ENCODE measurements around the gene TOP1. TPM values are rescaled to one million over a fixed set of nuclear protein-coding genes. Genes with fewer than 3 reads are reported as not detected.
"Not testable (repeated sequence)": the region's sequence is repeated elsewhere in the genome, so short reads cannot be mapped to it uniquely, and the experiment has no call there.

TOP1 gene
- total RNA-seq, 1 experiment from 2014 or later = 81.8 TPM

DNA sequence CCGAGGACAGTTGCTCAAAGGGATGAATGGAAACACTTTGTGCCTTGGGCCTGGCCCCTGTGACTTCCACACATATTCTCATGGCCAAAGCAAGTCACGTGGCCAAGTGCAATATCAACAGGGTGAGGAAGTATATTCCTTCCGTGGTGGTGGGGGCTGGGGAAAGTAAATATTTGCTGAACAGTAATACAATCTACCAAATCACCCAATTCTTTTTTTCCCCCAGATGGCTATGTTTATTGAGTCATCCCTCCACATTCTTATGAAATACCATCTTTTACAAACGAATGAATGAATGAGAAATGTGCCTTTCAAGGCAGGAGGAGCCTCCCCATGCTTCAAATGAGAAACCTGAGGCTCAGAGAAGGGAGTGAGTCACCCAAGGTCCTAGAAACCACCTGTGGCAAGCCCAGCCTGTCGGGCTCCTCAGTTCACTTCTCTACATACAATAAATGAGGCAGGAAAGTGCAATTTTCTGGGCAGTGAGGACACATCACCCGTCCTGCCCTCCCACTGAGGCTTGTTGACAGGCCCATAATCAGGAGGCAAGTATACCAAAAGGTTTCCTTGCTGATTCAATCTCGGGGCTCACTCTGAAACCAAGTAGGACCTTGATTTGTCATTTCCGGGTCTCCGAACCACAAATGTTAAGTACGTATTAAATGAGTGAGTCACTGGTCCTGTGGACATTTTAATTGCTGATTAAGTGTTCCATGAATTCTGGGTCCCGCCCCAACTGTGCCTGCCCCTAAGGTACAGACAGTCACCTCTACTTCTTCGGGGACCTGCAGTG is 25.3 kb upstream of the TOP1 start:
- DNase-seq (ENCODE audit: low spot score) (no peak), ATAC-seq (peak; percentile 53; the same call in 1 of the 2 replicates)
- Mint-ChIP-seq H3K4me1 (peaks cover 18% of the 10 kb centered on the region), H3K27me3 (ENCODE audit: low read depth) (peaks cover 10% of the 10 kb centered on the region), H3K4me3 (no peak overlapping the region), H3K36me3 (peaks cover 13% of the 10 kb centered on the region), H3K9me3 (peaks cover 26% of the 10 kb centered on the region), H3K27ac (no peak overlapping the region)
- TF ChIP-seq, protein P1, sequence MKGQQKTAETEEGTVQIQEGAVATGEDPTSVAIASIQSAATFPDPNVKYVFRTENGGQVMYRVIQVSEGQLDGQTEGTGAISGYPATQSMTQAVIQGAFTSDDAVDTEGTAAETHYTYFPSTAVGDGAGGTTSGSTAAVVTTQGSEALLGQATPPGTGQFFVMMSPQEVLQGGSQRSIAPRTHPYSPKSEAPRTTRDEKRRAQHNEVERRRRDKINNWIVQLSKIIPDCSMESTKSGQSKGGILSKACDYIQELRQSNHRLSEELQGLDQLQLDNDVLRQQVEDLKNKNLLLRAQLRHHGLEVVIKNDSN (CRISPR knock-in tag; IDR thresholded peaks at IDR 0.05) = peak; percentile 41; the same call in 1 of the 2 replicates
- peak; percentile 88 for TF ChIP-seq GABPB1 (CRISPR knock-in tag; IDR thresholded peaks at IDR 0.05)
- TF ChIP-seq, protein P2, sequence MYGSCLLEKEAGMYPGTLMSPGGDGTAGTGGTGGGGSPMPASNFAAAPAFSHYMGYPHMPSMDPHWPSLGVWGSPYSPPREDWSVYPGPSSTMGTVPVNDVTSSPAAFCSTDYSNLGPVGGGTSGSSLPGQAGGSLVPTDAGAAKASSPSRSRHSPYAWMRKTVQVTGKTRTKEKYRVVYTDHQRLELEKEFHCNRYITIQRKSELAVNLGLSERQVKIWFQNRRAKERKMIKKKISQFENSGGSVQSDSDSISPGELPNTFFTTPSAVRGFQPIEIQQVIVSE (CRISPR knock-in tag; IDR thresholded peaks at IDR 0.05; ENCODE audit: borderline replicate concordance) = no peak
- POLR2A ChIA-PET = no interaction called here
- CTCF ChIA-PET = interaction anchor here (2.4 kb wide), 1 partner anchor 12 kb away, joined by 8 read pairs; no protein-coding TSS in a partner anchor

DNA sequence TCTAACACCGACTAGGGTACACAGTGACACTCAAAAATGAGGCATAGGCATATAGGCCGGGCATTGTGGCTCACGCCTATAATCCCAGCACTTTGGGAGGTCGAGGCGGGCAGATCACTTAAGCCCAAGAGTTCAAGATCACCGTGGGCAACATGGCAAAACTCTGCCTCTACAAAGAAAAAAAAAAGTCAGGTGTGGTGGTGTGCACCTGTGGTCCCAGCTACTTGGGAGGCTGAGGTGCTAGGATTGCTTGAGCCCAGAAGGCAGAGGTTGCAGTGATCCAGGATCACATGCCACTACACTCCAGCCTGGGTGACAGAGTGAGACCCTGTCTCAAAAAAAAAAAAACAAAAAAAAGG is 24.7 kb upstream of the TOP1 start:
- DNase-seq (ENCODE audit: low spot score); H3K4me3 Mint-ChIP-seq; POLR2A ChIA-PET; H3K27ac Mint-ChIP-seq; ATAC-seq; CTCF ChIA-PET: not testable (repeated sequence)
- Mint-ChIP-seq H3K36me3 (peaks cover 14% of the 10 kb centered on the region), H3K27me3 (ENCODE audit: low read depth) (peaks cover 10% of the 10 kb centered on the region), H3K9me3 (peaks cover 26% of the 10 kb centered on the region), H3K4me1 (peaks cover 21% of the 10 kb centered on the region)

DNA sequence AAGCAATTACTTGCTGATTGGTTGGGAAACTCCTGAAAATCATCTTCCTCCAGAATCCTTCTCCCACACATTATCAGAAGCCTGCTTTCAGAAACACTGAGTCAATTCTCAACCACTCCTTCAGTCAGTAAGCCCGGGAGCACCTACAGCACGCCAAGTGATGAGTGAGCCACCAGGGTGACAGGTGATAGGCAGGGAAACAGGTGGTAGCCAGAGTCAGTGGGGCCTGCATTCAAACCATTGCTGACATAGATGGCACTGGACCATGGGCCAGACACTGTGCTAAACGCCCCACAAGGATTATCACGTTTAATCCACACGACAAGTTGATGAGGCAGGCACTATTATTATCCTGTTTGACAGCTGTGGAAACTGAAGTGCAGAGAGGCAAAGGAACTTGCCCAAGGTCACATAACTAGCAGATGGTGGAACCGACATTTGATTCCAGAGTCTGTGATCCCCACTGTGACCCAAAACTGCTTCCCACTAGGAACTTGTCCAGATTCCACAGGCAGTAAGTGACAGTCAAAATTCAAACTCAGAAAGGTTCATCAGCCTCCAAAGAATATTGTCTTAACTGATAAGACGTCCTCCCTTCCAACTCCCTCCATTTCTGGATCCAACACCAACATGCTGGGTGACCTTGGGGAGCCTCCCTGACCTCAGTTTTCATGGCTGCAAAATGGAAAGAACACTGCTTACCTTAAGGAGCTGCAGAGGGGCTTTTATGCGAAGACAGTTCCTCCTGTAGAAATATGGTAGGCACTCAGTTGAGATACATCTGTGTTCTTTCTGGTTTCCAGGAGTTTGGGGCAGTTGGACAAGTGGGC is 23.9 kb upstream of the TOP1 start:
- CTCF ChIA-PET = interaction anchor here (1.0 kb wide), 1 partner anchor 36 kb away, joined by 3 read pairs; no protein-coding TSS in a partner anchor
- Mint-ChIP-seq H3K27me3 (ENCODE audit: low read depth) (peaks cover 10% of the 10 kb centered on the region), H3K36me3 (peaks cover 14% of the 10 kb centered on the region), H3K4me3 (no peak overlapping the region), H3K27ac (no peak overlapping the region), H3K9me3 (peaks cover 26% of the 10 kb centered on the region), H3K4me1 (peaks cover 21% of the 10 kb centered on the region)
- POLR2A ChIA-PET = no interaction called here
- DNase-seq (ENCODE audit: low spot score) = no peak
- no peak for TF ChIP-seq NFE2L1 (CRISPR knock-in tag; IDR thresholded peaks at IDR 0.05)
- no peak for TF ChIP-seq JAZF1 (CRISPR knock-in tag; IDR thresholded peaks at IDR 0.05)
- TF ChIP-seq, protein P3, sequence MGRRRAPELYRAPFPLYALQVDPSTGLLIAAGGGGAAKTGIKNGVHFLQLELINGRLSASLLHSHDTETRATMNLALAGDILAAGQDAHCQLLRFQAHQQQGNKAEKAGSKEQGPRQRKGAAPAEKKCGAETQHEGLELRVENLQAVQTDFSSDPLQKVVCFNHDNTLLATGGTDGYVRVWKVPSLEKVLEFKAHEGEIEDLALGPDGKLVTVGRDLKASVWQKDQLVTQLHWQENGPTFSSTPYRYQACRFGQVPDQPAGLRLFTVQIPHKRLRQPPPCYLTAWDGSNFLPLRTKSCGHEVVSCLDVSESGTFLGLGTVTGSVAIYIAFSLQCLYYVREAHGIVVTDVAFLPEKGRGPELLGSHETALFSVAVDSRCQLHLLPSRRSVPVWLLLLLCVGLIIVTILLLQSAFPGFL (CRISPR knock-in tag; IDR thresholded peaks at IDR 0.05; ENCODE audit: borderline replicate concordance) = no peak
- TF ChIP-seq GTF2I (CRISPR knock-in tag; conservative IDR thresholded peaks at IDR 0.05) = no peak
- TF ChIP-seq, protein P4, sequence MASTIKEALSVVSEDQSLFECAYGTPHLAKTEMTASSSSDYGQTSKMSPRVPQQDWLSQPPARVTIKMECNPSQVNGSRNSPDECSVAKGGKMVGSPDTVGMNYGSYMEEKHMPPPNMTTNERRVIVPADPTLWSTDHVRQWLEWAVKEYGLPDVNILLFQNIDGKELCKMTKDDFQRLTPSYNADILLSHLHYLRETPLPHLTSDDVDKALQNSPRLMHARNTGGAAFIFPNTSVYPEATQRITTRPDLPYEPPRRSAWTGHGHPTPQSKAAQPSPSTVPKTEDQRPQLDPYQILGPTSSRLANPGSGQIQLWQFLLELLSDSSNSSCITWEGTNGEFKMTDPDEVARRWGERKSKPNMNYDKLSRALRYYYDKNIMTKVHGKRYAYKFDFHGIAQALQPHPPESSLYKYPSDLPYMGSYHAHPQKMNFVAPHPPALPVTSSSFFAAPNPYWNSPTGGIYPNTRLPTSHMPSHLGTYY (CRISPR knock-in tag; IDR thresholded peaks at IDR 0.05) = no peak
- no peak for TF ChIP-seq ZNF416 (CRISPR knock-in tag; IDR thresholded peaks at IDR 0.05)
- TF ChIP-seq, protein P5, sequence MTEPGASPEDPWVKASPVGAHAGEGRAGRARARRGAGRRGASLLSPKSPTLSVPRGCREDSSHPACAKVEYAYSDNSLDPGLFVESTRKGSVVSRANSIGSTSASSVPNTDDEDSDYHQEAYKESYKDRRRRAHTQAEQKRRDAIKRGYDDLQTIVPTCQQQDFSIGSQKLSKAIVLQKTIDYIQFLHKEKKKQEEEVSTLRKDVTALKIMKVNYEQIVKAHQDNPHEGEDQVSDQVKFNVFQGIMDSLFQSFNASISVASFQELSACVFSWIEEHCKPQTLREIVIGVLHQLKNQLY (CRISPR knock-in tag; IDR thresholded peaks at IDR 0.05) = no peak
- ATAC-seq = no peak

DNA sequence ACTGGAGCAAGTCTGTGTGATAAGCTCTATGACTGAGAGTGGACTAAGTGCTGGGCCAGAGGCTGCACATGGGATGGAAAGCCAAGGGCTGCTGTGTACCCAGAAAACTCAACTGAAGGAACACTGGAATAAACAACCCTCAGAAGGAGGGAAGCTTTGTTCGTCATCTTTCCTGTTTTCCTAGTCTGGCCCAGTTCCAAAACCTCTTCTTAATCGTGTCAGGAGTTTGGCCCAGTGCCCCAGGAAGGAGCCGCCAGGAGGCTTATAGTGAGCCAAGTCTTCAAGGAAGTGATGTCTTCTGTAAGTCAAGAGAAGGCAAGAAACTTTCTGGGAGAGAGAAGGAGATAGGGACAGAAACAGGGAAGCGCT is 23.3 kb upstream of the TOP1 start:
- H3K4me3 Mint-ChIP-seq = no peak overlapping the region
- no peak for TF ChIP-seq TEAD4 (CRISPR knock-in tag; IDR thresholded peaks at IDR 0.05)
- TF ChIP-seq, protein P6, sequence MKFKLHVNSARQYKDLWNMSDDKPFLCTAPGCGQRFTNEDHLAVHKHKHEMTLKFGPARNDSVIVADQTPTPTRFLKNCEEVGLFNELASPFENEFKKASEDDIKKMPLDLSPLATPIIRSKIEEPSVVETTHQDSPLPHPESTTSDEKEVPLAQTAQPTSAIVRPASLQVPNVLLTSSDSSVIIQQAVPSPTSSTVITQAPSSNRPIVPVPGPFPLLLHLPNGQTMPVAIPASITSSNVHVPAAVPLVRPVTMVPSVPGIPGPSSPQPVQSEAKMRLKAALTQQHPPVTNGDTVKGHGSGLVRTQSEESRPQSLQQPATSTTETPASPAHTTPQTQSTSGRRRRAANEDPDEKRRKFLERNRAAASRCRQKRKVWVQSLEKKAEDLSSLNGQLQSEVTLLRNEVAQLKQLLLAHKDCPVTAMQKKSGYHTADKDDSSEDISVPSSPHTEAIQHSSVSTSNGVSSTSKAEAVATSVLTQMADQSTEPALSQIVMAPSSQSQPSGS (CRISPR knock-in tag; IDR thresholded peaks at IDR 0.05; ENCODE audit: borderline replicate concordance, low read depth) = no peak
- ChIA-PET CTCF (interaction anchor here (1.0 kb wide), 1 partner anchor 37 kb away, joined by 3 read pairs; no protein-coding TSS in a partner anchor), POLR2A (no interaction called here)
- H3K27ac Mint-ChIP-seq = no peak overlapping the region
- peaks cover 26% of the 10 kb centered on the region for H3K9me3 Mint-ChIP-seq
- H3K4me1 Mint-ChIP-seq = peaks cover 21% of the 10 kb centered on the region
- DNase-seq (ENCODE audit: low spot score) (no peak), ATAC-seq (no peak)
- H3K36me3 Mint-ChIP-seq = peaks cover 14% of the 10 kb centered on the region
- H3K27me3 Mint-ChIP-seq (ENCODE audit: low read depth) = peaks cover 10% of the 10 kb centered on the region

Data from WTC11 (cell line).